Subcutaneous abdominal adipose tissue (tissue), 5 donors: ENCODE data around the gene ZBTB16.

Source experiments
- H3K27ac ChIP-seq: one replicate; pipeline ENCODE4 v1.7.0; 2013; ENCODE audit warnings: low read depth, mild to moderate bottlenecking, inconsistent platforms, low read length, moderate library complexity
- H3K27me3 ChIP-seq, 5 donors: one replicate each; pipeline ENCODE4 v1.7.0; 2013; ENCODE audit warnings: low read length in 5 of 5, inconsistent platforms in 1 of 5; ENCODE audit not compliant: control insufficient read depth in 5 of 5, insufficient read depth in 4 of 5
- H3K36me3 ChIP-seq, 5 donors: one replicate each; pipeline ENCODE4 v1.7.0; 2013; ENCODE audit warnings: low read length in 5 of 5; ENCODE audit not compliant: control insufficient read depth in 5 of 5, insufficient read depth in 5 of 5
- H3K4me1 ChIP-seq, 5 donors: one replicate each; pipeline ENCODE4 v1.7.0; 2013; ENCODE audit warnings: low read length in 5 of 5, mild to moderate bottlenecking in 3 of 5, moderate library complexity in 1 of 5; ENCODE audit not compliant: control insufficient read depth in 5 of 5, insufficient read depth in 5 of 5
- H3K4me3 ChIP-seq, 5 donors: one replicate each; pipeline ENCODE4 v1.7.0; 2013; ENCODE audit warnings: low read length in 5 of 5, low read depth in 1 of 5
- H3K9ac ChIP-seq, 5 donors: one replicate each; pipeline ENCODE4 v1.7.0; 2013; ENCODE audit warnings: low read length in 5 of 5, mild to moderate bottlenecking in 4 of 5, moderate library complexity in 3 of 5
- H3K9me3 ChIP-seq, 5 donors: one replicate each; pipeline ENCODE4 v1.7.0; 2013; ENCODE audit warnings: low read length in 5 of 5; ENCODE audit not compliant: control insufficient read depth in 5 of 5
- donor health status: healthy.
- donor health status: healthy.
- donor health status: healthy.
- donor health status: healthy.
- donor health status: healthy.

The ZBTB16 gene

GRCh38 chr11:114132944-114133394 lies 73.5 kb downstream of the ZBTB16 start:
- Histone ChIP-seq H3K36me3 (peaks cover 0 to 6% (median 0%) of the 10 kb centered on the region in 5 donors), H3K4me1 (peaks cover 26 to 100% (median 97%) of the 10 kb centered on the region in 5 donors), H3K9me3 (no peaks in the 10 kb centered on the region), H3K27ac (peak overlapping the region; percentile 55), H3K9ac (no peak overlapping the region), H3K4me3 (no peak overlapping the region), H3K27me3 (no peaks in the 10 kb centered on the region)

- Histone ChIP-seq H3K9me3 (no peaks in the 10 kb centered on the region), H3K4me1 (peaks cover 25 to 100% (median 95%) of the 10 kb centered on the region in 5 donors), H3K9ac (no peak overlapping the region), H3K27me3 (no peaks in the 10 kb centered on the region), H3K4me3 (no peak overlapping the region), H3K36me3 (peaks cover 0 to 3% (median 0%) of the 10 kb centered on the region in 5 donors), H3K27ac (peak overlapping the region; percentile 55)
These were observed 74.2 kb downstream of the ZBTB16 start for GRCh38 chr11:114133548-114134329.

DNA sequence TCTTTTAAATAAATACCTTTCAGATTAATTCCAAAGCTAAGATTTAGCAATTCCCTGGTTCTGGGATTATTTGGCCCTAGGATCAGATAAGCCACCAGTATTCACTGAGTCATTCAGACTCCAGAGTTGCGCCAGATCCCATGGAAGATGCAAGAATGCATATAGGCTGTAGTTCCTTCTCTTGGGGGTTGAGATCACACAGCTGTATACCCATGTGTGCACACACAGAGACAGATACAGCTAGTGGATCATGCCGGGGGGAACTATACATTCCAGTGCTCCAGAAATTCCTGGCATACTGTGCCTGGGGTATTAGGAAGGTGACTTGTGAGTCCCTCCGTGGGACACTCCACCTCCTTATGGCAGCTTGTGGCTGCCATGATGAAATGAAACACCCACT lies 75.4 kb downstream of the ZBTB16 start:
- no peak overlapping the region for H3K9ac ChIP-seq
- peak overlapping the region; percentile 55 for H3K27ac ChIP-seq
- H3K36me3 ChIP-seq = peaks cover 0 to 3% (median 0%) of the 10 kb centered on the region in 5 donors
- no peaks in the 10 kb centered on the region for H3K27me3 ChIP-seq
- no peak overlapping the region for H3K4me3 ChIP-seq
- H3K4me1 ChIP-seq = peaks cover 20 to 100% (median 95%) of the 10 kb centered on the region in 5 donors
- H3K9me3 ChIP-seq = no peaks in the 10 kb centered on the region

GRCh38 chr11:114135737-114136151 lies 76.2 kb downstream of the ZBTB16 start:
- H3K36me3 ChIP-seq = peaks cover 0 to 5% (median 1%) of the 10 kb centered on the region in 5 donors
- H3K9me3 ChIP-seq = no peaks in the 10 kb centered on the region
- no peak overlapping the region for H3K9ac ChIP-seq
- peak overlapping the region; percentile 55 for H3K27ac ChIP-seq
- no peak overlapping the region for H3K4me3 ChIP-seq
- peaks cover 20 to 98% (median 95%) of the 10 kb centered on the region in 5 donors for H3K4me1 ChIP-seq
- H3K27me3 ChIP-seq = no peaks in the 10 kb centered on the region

DNA sequence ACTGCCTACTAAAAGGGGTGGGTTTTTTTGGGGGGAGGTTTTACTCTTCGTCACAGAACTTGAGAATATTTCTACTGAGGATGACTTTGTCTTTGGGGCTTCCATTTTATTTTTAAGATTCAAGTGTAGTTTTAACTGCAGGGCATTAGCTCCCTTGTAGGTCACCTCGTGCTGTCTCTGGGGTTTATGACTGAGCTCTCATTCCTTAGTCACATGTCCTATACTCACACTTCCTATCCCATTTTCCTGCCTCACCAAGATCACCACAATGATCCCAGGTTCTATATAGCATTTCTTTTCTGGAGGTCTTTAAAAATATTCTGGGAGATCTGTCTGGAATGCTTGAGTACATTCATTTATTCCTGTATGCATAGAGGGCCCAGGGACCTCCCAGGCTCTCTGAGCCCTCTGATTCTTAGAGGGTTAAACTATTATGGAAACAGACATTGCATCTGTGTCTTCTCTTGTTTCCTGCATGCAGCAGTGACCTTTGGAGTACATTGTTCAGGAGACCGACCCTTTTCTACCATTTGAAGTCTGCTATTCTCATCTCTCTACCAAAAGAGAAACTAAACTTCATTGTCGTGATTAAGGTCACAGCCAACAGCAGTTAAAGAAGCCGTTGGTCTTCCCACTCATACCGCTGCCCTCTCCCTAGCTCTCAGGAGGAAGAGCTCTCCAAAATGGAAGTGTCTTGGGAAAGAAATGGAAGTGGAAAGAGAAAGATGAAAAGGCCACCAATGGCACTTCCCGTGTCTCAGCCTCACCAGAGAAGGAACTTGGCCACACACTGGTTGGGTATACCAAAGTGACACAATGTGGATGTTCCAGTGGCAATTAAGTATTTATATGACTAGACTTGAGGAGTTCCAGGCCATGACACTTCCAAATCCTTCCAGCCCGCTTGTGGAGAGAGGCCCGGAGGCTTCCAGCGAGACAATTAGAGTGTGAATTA lies 77.5 kb downstream of the ZBTB16 start:
- peak overlapping the region; percentile 55 for H3K27ac ChIP-seq
- H3K4me3 ChIP-seq = peak overlapping the region in 3 of 5 donors; percentile 10 to 39 (median 35)
- peaks cover 16 to 94% (median 89%) of the 10 kb centered on the region in 5 donors for H3K4me1 ChIP-seq
- H3K9ac ChIP-seq = no peak overlapping the region
- H3K27me3 ChIP-seq = no peaks in the 10 kb centered on the region
- H3K9me3 ChIP-seq = no peaks in the 10 kb centered on the region
- H3K36me3 ChIP-seq = peaks cover 0 to 11% (median 7%) of the 10 kb centered on the region in 5 donors

DNA sequence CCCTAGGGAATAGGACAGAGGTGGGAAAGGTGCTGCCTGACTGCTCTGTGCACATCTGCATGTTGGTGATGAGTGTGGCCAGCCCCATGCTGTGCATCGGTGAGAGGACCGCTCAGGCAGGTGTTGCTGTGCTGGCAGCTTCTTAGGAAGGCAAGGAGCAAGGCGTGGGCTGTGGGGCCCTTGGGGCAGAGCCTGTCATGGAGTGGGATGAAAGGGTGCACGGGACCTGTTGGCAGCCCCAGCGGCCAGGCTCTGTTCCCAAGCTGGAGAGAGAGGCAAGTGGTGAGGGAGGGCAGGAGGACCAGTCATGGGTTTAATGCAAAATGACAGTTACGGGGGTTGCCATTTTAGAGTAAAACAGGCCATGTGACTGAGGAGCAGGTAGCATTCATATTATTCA lies 78.3 kb downstream of the ZBTB16 start:
- Histone ChIP-seq H3K27me3 (no peaks in the 10 kb centered on the region), H3K27ac (peak overlapping the region; percentile 55), H3K9me3 (no peaks in the 10 kb centered on the region), H3K36me3 (peaks cover 0 to 11% (median 7%) of the 10 kb centered on the region in 5 donors), H3K4me1 (peaks cover 17 to 92% (median 86%) of the 10 kb centered on the region in 5 donors), H3K9ac (no peak overlapping the region), H3K4me3 (peak overlapping the region in 2 of 5 donors; percentile 35 to 39)

DNA sequence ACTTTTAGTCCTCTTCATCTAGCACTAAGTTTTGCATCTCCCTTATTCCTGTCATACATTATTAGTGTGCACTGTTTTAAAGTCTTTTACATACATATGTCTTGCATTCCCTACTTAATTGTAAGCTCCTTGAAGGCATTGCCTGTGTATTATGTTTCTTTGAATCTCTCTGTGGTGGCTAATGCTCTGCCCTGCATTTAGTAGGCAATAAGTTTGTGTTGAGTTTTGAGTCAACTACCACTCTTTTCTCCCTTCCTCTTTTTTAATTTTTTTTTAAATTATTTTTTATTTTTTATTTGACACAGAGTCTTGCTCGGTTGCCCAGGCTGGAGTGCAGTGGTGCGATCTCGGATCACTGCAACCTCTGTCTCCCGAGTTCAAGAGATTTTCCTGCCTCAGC lies 78.9 kb downstream of the ZBTB16 start:
- H3K4me3 ChIP-seq = no peak overlapping the region
- H3K4me1 ChIP-seq = peaks cover 17 to 92% (median 86%) of the 10 kb centered on the region in 5 donors
- H3K9ac ChIP-seq = no peak overlapping the region
- H3K36me3 ChIP-seq = peaks cover 0 to 11% (median 7%) of the 10 kb centered on the region in 5 donors
- no peaks in the 10 kb centered on the region for H3K9me3 ChIP-seq
- H3K27me3 ChIP-seq = no peaks in the 10 kb centered on the region
- peak overlapping the region; percentile 66 for H3K27ac ChIP-seq

DNA sequence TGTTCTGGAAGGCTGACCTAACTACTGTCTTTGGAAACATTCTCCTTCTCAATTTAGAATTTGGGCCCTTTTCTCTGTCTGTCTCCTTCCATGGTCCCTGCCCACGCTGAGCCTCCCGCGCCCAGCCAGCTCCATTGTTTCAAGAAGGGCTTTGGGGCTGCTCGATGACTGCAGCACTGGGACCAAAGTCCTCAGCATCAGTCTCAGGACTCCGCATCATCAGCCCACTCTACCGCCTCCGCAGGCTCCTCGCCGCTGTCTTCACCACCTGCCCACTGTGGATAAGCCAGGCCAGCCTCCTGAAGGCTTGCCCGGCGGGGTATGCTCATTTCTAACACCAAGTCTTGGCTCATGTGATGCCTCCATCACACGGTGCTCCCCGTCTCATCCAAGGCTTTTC lies 81.3 kb downstream of the ZBTB16 start:
- Histone ChIP-seq H3K9ac (no peak overlapping the region), H3K36me3 (peaks cover 0 to 11% (median 7%) of the 10 kb centered on the region in 5 donors), H3K4me3 (no peak overlapping the region), H3K9me3 (no peaks in the 10 kb centered on the region), H3K4me1 (peaks cover 15 to 84% (median 75%) of the 10 kb centered on the region in 5 donors), H3K27ac (peak overlapping the region; percentile 66), H3K27me3 (no peaks in the 10 kb centered on the region)

GRCh38 chr11:114141863-114142580 lies 82.5 kb downstream of the ZBTB16 start:
- Histone ChIP-seq H3K27me3 (no peaks in the 10 kb centered on the region), H3K4me3 (no peak overlapping the region), H3K27ac (peak overlapping the region; percentile 47), H3K9ac (no peak overlapping the region), H3K9me3 (no peaks in the 10 kb centered on the region), H3K36me3 (peaks cover 0 to 11% (median 7%) of the 10 kb centered on the region in 5 donors), H3K4me1 (peaks cover 15 to 75% (median 66%) of the 10 kb centered on the region in 5 donors)
